ENCODE results near the gene SORCS3.

The SORCS3 gene

GRCh38 chr10:104811166-104811565 is 170.1 kb downstream of the SORCS3 start:
- TF ChIP-seq CTCF (IDR thresholded peaks at IDR 0.05; ENCODE audit: extremely low read depth, missing control alignments), result no peak
- no peak for DNase-seq (ENCODE audit: low spot score)

GRCh38 chr10:104816501-104816900 is 175.4 kb downstream of the SORCS3 start:
- TF ChIP-seq CTCF (IDR thresholded peaks at IDR 0.05; ENCODE audit: extremely low read depth, missing control alignments), result no peak
- no peak for DNase-seq (ENCODE audit: low spot score)

GRCh38 chr10:104819731-104820130 is 178.6 kb downstream of the SORCS3 start:
- DNase-seq (ENCODE audit: low spot score), result no peak
- TF ChIP-seq CTCF (IDR thresholded peaks at IDR 0.05; ENCODE audit: extremely low read depth, missing control alignments), result no peak

GRCh38 chr10:104822088-104822487 is 181.0 kb downstream of the SORCS3 start:
- TF ChIP-seq CTCF (IDR thresholded peaks at IDR 0.05; ENCODE audit: extremely low read depth, missing control alignments), result no peak

GRCh38 chr10:104824380-104825006 is 183.4 kb downstream of the SORCS3 start:
- TF ChIP-seq CTCF (IDR thresholded peaks at IDR 0.05; ENCODE audit: extremely low read depth, missing control alignments), result no peak

More at GRCh38 chr10:104822088-104822487, 181.0 kb downstream of the SORCS3 start:
- DNase-seq (ENCODE audit: low spot score), result no peak

GRCh38 chr10:104831272-104831671 is 190.2 kb downstream of the SORCS3 start:
- DNase-seq (ENCODE audit: low spot score), result no peak
- TF ChIP-seq CTCF (IDR thresholded peaks at IDR 0.05; ENCODE audit: extremely low read depth, missing control alignments), result no peak

More at GRCh38 chr10:104824380-104825006, 183.4 kb downstream of the SORCS3 start:
- DNase-seq (ENCODE audit: low spot score), result peak; percentile 16

GRCh38 chr10:104834580-104834979 is 193.5 kb downstream of the SORCS3 start:
- no peak for TF ChIP-seq CTCF (IDR thresholded peaks at IDR 0.05; ENCODE audit: extremely low read depth, missing control alignments)
- no peak for DNase-seq (ENCODE audit: low spot score)
